Measurements from ENCODE around the gene SERAC1.

The SERAC1 gene

DNA sequence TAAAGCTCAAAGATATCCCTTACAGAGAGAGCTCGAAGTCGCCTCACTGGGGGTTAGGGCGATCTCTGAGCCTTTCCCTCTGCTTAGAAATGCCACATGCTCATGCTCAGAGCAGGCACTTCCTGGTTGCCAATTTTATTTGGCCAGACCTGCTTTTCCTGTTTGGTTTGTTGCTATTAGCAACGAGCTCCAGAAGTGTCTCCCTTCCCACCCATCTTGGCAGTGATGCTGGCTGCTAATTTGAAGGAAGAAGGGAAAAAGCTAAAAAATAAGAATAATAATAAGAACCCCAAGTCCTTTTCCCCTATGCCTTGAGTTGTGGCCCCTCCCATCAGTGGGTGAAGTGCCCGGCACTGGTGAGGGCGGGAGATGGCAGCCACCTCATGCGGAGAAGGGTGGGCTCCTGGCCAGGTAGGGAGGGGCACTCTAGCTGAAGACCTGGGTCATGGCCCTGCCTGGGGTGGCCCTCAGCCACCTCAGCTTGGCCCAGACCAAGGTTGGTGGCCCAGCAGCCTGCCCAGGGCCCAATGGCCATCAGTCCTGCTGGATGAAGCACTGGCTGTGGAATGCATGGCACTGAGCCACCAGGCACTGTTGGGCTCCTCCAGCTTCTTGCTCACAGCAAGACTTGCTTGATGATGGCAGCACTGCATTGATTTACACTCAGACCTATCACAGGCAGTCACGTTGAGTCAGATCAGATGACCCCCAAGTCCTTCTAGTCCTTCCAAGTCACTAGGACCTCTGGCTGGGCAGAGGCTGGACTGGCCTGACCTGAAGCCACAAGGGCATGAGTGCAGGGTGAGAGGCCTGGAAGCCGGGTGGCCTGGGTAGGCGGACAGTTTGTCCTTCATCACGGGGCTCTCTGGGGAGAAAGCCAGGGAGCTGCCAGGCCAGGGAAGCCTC is 107.4 kb downstream of the SERAC1 start:
- no peak for DNase-seq (ENCODE audit: low read depth in 2 of 2)
